HEK293 (cell line): ENCODE measurements around the gene RAB17.

Experiments used
- CTCF ChIA-PET: fragments of 350-600 bp; formaldehyde crosslinking; extraction: SDS; loops from one replicate; lab custom pipeline; 2021; ENCODE audit warnings: antibody characterized with exemption; lab: Yijun Ruan, JAX
- POLR2A ChIA-PET: fragments of 300-600 bp; formaldehyde crosslinking; extraction: SDS; loops from one replicate; lab custom pipeline; 2020; ENCODE audit warnings: antibody characterized with exemption, inconsistent platforms; lab: Yijun Ruan, JAX
- H3K27ac ChIP-seq: fragments of 200-500 bp; sonication (Bioruptor generic); 2 replicates; pipeline ENCODE4 v1.5.1; 2014; ENCODE audit warnings: low read depth, low read length, control low read depth, inconsistent platforms; ENCODE audit errors: extremely low read depth
- H3K36me3 ChIP-seq, 2 experiments: fragments of 200-500 bp in 1 of 2; sonication (Bioruptor generic) in 1 of 2; 1 replicate in 1 of 2; 2 replicates in 1 of 2; pipeline ENCODE4 v1.5.1; 2014 to 2017; ENCODE audit warnings: inconsistent platforms in 2 of 2, low read length in 2 of 2; ENCODE audit not compliant: control insufficient read depth in 2 of 2, insufficient read depth in 1 of 2
- H3K4me1 ChIP-seq: fragments of 200-500 bp; sonication (Bioruptor generic); 2 replicates; pipeline ENCODE4 v1.5.1; 2014; ENCODE audit warnings: mild to moderate bottlenecking, low read length, inconsistent platforms; ENCODE audit not compliant: control insufficient read depth, insufficient read depth
- H3K4me3 ChIP-seq: 2 replicates; pipeline ENCODE4 v1.5.1; 2011; ENCODE audit warnings: low read depth, mild to moderate bottlenecking, control low read depth, low read length, moderate library complexity
- H3K9me3 ChIP-seq: fragments of 200-500 bp; sonication (Bioruptor generic); 2 replicates; pipeline ENCODE4 v1.5.1; 2014; ENCODE audit warnings: low read depth, low read length, inconsistent platforms; ENCODE audit not compliant: control insufficient read depth, insufficient read depth
- GLI4 ChIP-seq: fragments of 450-650 bp; formaldehyde crosslinking; IDR thresholded peaks from 2 replicates; pipeline ENCODE4 v1.5.1; 2016; ENCODE audit warnings: missing biosample characterization, missing genetic modification characterization
- HOXA7 ChIP-seq: sonication (generic); formaldehyde crosslinking; IDR thresholded peaks from 2 replicates; pipeline ENCODE4 v1.8.1; 2022; ENCODE audit warnings: missing genetic modification reagents, borderline replicate concordance
- KLF9 ChIP-seq: fragments of 450-650 bp; formaldehyde crosslinking; IDR thresholded peaks from 2 replicates; pipeline ENCODE4 v1.5.1; 2016; ENCODE audit warnings: missing biosample characterization, missing genetic modification characterization, low read depth
- PRDM2 ChIP-seq: fragments of 450-650 bp; formaldehyde crosslinking; IDR thresholded peaks from 2 replicates; pipeline ENCODE4 v1.5.1; 2016; ENCODE audit warnings: missing biosample characterization, missing genetic modification characterization, borderline replicate concordance
- ZBTB21 ChIP-seq: fragments of 450-650 bp; formaldehyde crosslinking; IDR thresholded peaks from 2 replicates; pipeline ENCODE4 v1.5.1; 2017; ENCODE audit warnings: missing biosample characterization, missing genetic modification characterization
- ZBTB7A ChIP-seq: fragments of 450-650 bp; formaldehyde crosslinking; IDR thresholded peaks from 2 replicates; pipeline ENCODE4 v1.5.1; 2016; ENCODE audit warnings: low read depth, missing biosample characterization, missing genetic modification characterization
- ZIC2 ChIP-seq: fragments of 450-650 bp; formaldehyde crosslinking; IDR thresholded peaks from 2 replicates; pipeline ENCODE4 v1.5.1; 2016; ENCODE audit warnings: missing biosample characterization, missing genetic modification characterization
- ZNF280D ChIP-seq: fragments of 450-650 bp; formaldehyde crosslinking; IDR thresholded peaks from 2 replicates; pipeline ENCODE4 v1.5.1; 2016; ENCODE audit warnings: missing biosample characterization, missing genetic modification characterization
- ZNF302 ChIP-seq: fragments of 450-650 bp; formaldehyde crosslinking; IDR thresholded peaks from 2 replicates; pipeline ENCODE4 v1.5.1; 2016; ENCODE audit warnings: missing biosample characterization, missing genetic modification characterization, low read depth
- ZNF311 ChIP-seq: fragments of 450-650 bp; formaldehyde crosslinking; IDR thresholded peaks from 2 replicates; pipeline ENCODE4 v1.5.1; 2017; ENCODE audit warnings: missing biosample characterization, missing genetic modification characterization, borderline replicate concordance
- ZNF354C ChIP-seq: fragments of 450-650 bp; formaldehyde crosslinking; IDR thresholded peaks from 2 replicates; pipeline ENCODE4 v1.5.1; 2016; ENCODE audit warnings: missing biosample characterization, missing genetic modification characterization, low read depth, borderline replicate concordance
- ZNF362 ChIP-seq: fragments of 450-650 bp; formaldehyde crosslinking; IDR thresholded peaks from 2 replicates; pipeline ENCODE4 v1.5.1; 2016; ENCODE audit warnings: missing biosample characterization, missing genetic modification characterization
- ZNF398 ChIP-seq: fragments of 450-650 bp; formaldehyde crosslinking; IDR thresholded peaks from 2 replicates; pipeline ENCODE4 v1.5.1; 2017; ENCODE audit warnings: missing biosample characterization, missing genetic modification characterization
- ZNF549 ChIP-seq: fragments of 450-650 bp; IDR thresholded peaks from 2 replicates; pipeline ENCODE4 v1.5.1; 2018; ENCODE audit warnings: missing biosample characterization, missing genetic modification characterization, mild to moderate bottlenecking, inconsistent platforms, moderate library complexity
- ZNF585B ChIP-seq: fragments of 450-650 bp; formaldehyde crosslinking; IDR thresholded peaks from 2 replicates; pipeline ENCODE4 v1.5.1; 2016; ENCODE audit warnings: missing biosample characterization, missing genetic modification characterization
- ZNF624 ChIP-seq: fragments of 450-650 bp; formaldehyde crosslinking; IDR thresholded peaks from 2 replicates; pipeline ENCODE4 v1.5.1; 2017; ENCODE audit warnings: missing biosample characterization, missing genetic modification characterization
- ZNF639 ChIP-seq: fragments of 450-650 bp; formaldehyde crosslinking; IDR thresholded peaks from 2 replicates; pipeline ENCODE4 v1.5.1; 2016; ENCODE audit warnings: missing biosample characterization, missing genetic modification characterization
- ZNF677 ChIP-seq: fragments of 450-650 bp; IDR thresholded peaks from 2 replicates; pipeline ENCODE4 v1.5.0; 2018; ENCODE audit warnings: missing biosample characterization, mild to moderate bottlenecking, missing genetic modification characterization, moderate library complexity
- ZNF76 ChIP-seq: fragments of 450-650 bp; formaldehyde crosslinking; IDR thresholded peaks from 2 replicates; pipeline ENCODE4; 2016; ENCODE audit warnings: low read depth, missing biosample characterization, missing genetic modification characterization, borderline replicate concordance

Gene RAB17

GRCh38 chr2:237633061-237633561, 42.6 kb upstream of the RAB17 start:
- peaks cover 0 to 45% of the 10 kb centered on the region in 2 experiments; a peak in 1 of 3 replicates for H3K36me3 ChIP-seq

More at GRCh38 chr2:237633061-237633561, 42.6 kb upstream of the RAB17 start:
- Histone ChIP-seq H3K27ac (no peak overlapping the region), H3K4me1 (no peaks in the 10 kb centered on the region; the same call in 1 of the 2 replicates), H3K9me3 (no peaks in the 10 kb centered on the region), H3K4me3 (no peak overlapping the region)
- ChIA-PET POLR2A (no interaction called here), CTCF (interaction anchor here (1.6 kb wide), 1 partner anchor 112 kb away, joined by 4 read pairs; no protein-coding TSS in a partner anchor)
- TF ChIP-seq ZNF362 (tag by site-specific recombination) = no peak
- no peak for TF ChIP-seq ZNF398 (tag by site-specific recombination)
- no peak for TF ChIP-seq HOXA7 (CRISPR knock-in tag)
- TF ChIP-seq ZNF311 (tag by site-specific recombination) = no peak
- TF ChIP-seq ZNF639 = no peak
- TF ChIP-seq KLF9 (tag by site-specific recombination) = no peak
- TF ChIP-seq PRDM2 (tag by site-specific recombination) = no peak
- TF ChIP-seq ZNF302 (tag by site-specific recombination) = no peak
- no peak for TF ChIP-seq ZNF624 (tag by site-specific recombination)
- TF ChIP-seq ZBTB7A (tag by site-specific recombination) = no peak
- TF ChIP-seq ZNF549 (tag by site-specific recombination) = no peak
- TF ChIP-seq GLI4 = no peak
- no peak for TF ChIP-seq ZNF585B (tag by site-specific recombination)
- no peak for TF ChIP-seq ZNF354C (tag by site-specific recombination)
- no peak for TF ChIP-seq ZBTB21 (tag by site-specific recombination)
- TF ChIP-seq ZIC2 (tag by site-specific recombination) = no peak
- TF ChIP-seq ZNF76 = no peak
- TF ChIP-seq ZNF280D (tag by site-specific recombination) = no peak
- no peak for TF ChIP-seq ZNF677 (tag by site-specific recombination)
